Skin epidermis (tissue), 12 donors: ENCODE results near the gene LAMA1.

Experiments used
- H3K27ac ChIP-seq, 21 experiments: fragments of 200-600 bp; sonication (generic) in 11 of 21; one replicate each; pipeline ENCODE4 v1.5.0; 2020; ENCODE audit warnings: mild to moderate bottlenecking in 3 of 21, inconsistent platforms in 2 of 21, moderate library complexity in 2 of 21
- H3K4me3 ChIP-seq, 7 experiments: fragments of 200-600 bp; sonication (generic) in 2 of 7; one replicate each; pipeline ENCODE4 v1.5.0; 2020; ENCODE audit warnings: inconsistent platforms in 2 of 7, mild to moderate bottlenecking in 2 of 7, moderate library complexity in 1 of 7

The LAMA1 gene

DNA sequence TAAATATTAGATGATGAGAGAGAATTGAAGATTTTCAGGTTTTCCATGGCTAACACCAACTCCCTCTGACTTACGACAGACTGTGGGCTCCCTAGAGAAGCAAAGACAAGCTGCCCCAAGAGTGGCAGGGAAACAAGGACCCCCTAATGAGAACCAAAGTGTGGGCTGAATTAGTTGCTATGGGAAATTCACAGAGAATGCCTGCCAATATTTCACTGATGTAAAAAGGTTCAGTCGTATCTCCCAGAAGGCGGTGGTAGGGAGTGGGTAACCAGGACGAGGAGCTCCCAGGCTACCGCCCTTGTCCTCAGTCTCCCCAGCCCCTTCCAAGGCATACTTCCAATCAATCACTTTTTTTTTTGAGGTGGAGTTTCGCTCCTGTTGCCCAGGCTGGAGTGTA, 113.6 kb downstream of the LAMA1 start:
- Histone ChIP-seq H3K27ac (no peak overlapping the region), H3K4me3 (no peak overlapping the region)

GRCh38 chr18:7002107-7002506, 115.5 kb downstream of the LAMA1 start:
- Histone ChIP-seq H3K4me3 (no peak overlapping the region), H3K27ac (no peak overlapping the region)

DNA sequence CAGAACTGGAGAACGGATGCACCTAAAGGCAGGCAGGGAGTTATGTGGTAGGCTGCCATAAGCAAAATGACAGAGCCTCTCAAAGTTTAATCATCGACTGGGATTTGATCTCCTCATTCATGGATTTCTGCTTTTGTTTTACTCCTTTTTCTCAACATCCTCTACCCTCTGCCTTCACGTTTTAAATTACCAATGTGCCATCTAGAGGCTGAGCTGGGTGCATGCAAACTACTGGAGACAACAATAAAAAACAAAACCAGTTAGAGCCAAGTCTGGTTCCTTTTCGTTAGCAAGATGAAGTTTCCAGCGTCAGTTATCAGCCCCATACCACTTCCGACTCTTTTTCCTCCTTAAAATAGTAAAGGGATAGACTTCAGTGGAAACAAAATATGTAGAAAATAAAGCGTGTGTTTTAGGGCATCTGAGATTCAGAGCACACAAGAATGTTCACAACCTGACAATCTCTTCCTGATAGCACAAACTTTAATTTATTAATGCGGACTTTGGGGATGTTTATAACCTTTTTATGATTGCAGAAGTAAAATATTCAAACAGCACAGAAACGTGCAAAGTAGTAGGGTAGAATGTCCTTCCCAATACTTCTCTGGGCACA, 117.0 kb downstream of the LAMA1 start:
- Histone ChIP-seq H3K4me3 (no peak overlapping the region), H3K27ac (no peak overlapping the region)

DNA sequence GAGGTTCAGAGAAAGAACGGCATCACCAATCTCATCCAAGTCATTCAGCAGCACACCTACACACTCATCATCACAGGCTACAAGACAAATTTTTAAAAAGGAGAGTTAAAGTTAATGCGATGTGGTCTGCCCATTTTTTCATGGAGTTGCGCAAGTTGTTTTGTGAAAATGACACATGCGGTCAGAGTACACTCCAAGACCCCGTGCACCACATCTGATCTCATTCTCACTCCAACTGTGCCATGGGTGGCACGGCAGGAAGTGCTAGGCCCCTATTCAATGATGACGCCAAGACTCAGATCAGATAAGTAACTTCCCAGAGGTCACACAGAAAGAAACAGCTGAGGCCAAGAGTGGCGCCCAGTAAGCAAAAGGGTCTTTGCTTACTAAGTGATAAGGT, 119.8 kb downstream of the LAMA1 start:
- Histone ChIP-seq H3K27ac (no peak overlapping the region), H3K4me3 (no peak overlapping the region)

GRCh38 chr18:6994771-6995430, 122.7 kb downstream of the LAMA1 start:
- Histone ChIP-seq H3K27ac (peak overlapping the region in 14 of 21 experiments; percentile 4 to 76 (median 52)), H3K4me3 (no peak overlapping the region)

DNA sequence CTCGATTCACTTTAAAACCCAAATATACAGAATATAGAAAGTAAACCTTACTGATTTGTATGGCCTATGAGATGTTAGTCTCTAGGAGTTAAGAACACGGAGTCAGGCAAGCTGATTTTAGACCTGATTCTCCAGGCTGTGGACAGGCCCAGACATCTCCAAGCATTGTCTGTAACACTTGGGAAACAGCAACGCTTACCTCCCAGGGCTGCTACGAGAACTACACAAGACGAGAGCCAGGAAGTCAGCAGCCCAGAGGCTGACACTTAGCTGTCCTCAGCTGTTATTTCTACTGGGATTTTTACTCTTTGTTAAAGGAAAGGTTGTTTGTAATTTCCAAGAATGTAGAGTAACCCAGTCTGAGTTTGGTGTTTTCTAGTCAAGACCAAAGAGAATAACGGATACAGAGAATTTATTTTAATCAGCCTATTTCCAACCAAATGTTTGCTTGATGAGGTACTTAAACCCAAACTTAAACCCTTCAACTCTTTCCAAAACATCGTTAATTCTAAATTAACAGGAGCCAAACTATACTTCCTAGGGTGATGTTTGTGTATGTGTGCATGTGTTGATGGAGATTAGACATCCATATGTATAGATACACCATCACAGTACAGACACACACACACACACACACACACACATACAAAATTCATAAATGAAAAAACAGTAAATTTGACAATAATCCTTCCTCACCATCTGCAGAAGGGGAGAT, 123.4 kb downstream of the LAMA1 start:
- Histone ChIP-seq H3K4me3 (no peak overlapping the region), H3K27ac (peak overlapping the region in 17 of 21 experiments; percentile 5 to 76 (median 48))

- Histone ChIP-seq H3K4me3 (no peak overlapping the region), H3K27ac (peak overlapping the region in 1 of 21 experiments; percentile 76)
Observed at GRCh38 chr18:6992761-6993160, 124.8 kb downstream of the LAMA1 start.

DNA sequence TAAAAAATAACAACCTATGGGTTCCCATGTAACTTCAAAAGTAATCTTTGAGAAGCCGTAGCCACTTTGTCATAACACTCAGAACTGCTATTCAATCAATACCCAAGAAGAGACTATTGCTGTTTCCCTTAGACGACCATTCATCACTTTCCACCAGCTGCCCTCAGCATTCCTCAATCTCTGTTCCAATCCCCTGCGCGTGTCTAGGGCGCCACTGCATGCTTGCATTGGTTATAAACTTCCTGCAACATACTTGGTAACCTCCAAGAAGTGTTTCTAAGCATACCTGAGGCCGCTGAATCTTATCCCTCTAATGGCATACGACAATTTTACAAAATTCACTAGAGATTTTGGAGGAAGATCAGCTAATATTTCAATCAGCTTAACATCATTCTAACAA, 134.2 kb downstream of the LAMA1 start:
- Histone ChIP-seq H3K27ac (no peak overlapping the region), H3K4me3 (no peak overlapping the region)

DNA sequence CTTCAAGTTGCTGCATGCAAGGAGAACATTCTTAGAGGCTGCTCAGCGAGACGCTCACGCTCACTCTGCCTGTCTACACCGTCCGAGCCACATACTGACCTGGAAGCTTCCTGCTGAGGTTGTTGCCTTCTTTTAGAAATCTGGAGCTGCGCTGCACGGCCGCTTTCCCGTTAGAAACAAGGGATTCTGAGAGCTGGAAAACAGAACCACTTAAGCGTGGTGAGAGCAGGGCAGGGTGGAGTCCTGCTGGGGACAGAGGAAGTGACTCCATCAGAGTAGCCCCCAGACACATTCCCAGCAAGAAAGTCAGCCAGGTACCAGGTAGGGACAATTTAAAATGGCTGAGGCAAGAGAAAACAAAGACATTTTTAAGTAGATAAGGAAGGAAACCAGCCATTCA, 135.2 kb downstream of the LAMA1 start:
- no peak overlapping the region for H3K27ac ChIP-seq
- no peak overlapping the region for H3K4me3 ChIP-seq

GRCh38 chr18:6980363-6980762, 137.2 kb downstream of the LAMA1 start:
- H3K4me3 ChIP-seq: no peak overlapping the region

GRCh38 chr18:6979954-6980353, 137.6 kb downstream of the LAMA1 start:
- no peak overlapping the region for H3K27ac ChIP-seq
- no peak overlapping the region for H3K4me3 ChIP-seq

More at GRCh38 chr18:6980363-6980762, 137.2 kb downstream of the LAMA1 start:
- H3K27ac ChIP-seq: no peak overlapping the region

- no peak overlapping the region for H3K4me3 ChIP-seq
- no peak overlapping the region for H3K27ac ChIP-seq
Observed at GRCh38 chr18:6976935-6977334, 140.7 kb downstream of the LAMA1 start.

- no peak overlapping the region for H3K4me3 ChIP-seq
- H3K27ac ChIP-seq: no peak overlapping the region
Observed at GRCh38 chr18:6975084-6975483, 142.5 kb downstream of the LAMA1 start.

- H3K27ac ChIP-seq: no peak overlapping the region
- no peak overlapping the region for H3K4me3 ChIP-seq
Observed at GRCh38 chr18:6971823-6972478, 145.6 kb downstream of the LAMA1 start.

- Histone ChIP-seq H3K27ac (no peak overlapping the region), H3K4me3 (no peak overlapping the region)
Observed at GRCh38 chr18:6963452-6964097, 154.0 kb downstream of the LAMA1 start.

DNA sequence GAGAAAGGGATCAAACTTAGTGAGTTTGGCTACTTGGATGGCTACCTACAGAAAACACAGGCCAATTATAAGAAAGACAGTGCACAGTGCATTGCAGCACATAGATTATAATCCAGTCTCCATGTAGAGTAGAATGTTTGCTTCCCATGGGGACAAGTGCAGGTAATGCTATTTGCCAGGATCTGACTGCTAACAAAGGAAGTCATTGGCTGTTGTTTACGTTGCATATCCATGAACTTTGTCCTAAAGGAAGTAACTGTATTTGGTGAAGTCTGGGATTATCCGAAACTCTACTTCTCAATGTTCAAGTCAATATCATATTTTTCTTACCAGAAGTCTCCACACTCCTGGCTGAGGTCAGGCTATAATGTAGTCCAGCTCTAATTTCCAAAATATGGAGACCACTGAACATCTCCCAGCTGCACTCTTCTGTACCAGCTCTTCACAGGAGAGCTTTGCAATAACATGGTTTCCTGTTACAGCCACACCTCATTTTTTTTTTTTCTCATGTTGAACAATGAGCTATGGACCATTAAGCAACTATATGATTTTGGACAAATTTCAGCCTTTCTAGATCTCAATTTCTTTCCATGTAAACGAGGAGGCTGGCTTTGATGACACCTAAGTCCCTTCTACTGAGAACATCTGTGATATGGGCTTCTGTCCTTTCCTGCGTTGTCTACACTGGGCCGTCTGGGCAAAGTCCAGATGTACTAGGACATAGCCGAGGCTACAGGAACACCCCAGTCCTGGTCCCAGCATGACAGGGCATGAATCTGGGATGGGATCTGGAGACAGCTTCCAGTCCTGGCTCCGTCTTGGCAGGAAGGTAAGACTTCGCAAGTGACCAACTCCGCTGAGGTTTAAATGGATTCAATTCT, 154.8 kb downstream of the LAMA1 start:
- no peak overlapping the region for H3K4me3 ChIP-seq

DNA sequence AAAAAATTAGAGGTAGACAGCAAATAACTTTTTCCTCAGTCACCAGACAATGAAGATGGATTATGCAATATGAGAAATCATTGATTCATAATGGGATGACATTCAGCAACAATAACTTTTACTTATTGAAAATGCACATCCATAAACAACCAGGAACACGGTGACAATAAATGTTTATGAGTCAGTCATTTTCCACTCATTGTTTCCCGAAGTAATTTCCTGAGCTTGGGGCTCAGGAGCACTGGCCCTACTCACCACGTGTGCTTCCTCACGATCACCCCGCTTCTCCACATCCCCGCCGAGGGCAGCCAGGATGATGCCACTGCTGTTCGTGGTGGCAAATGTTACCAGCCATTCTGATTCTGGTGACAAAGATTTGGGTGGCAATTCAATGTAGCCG, 156.3 kb downstream of the LAMA1 start:
- no peak overlapping the region for H3K4me3 ChIP-seq
- no peak overlapping the region for H3K27ac ChIP-seq

More for the DNA sequence above, 154.8 kb downstream of the LAMA1 start:
- no peak overlapping the region for H3K27ac ChIP-seq

DNA sequence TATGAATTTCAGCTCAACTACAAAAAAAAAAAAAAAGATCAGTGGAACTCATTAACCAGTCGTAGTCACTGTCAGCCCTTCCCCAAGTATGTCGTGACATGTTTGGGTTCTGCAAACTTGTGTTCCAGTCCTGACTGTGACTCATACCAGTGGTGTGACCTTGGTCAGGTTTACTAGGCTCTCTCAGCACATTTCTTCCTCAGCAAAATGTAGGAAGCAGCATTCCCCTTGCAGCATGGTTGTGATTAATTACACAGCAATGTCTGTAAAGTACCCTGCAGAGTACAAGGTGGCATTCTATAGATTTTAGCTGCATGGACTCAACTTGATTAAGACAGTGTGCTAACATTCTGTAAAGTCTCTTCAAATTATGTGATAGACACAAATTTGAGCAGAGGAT, 156.9 kb downstream of the LAMA1 start:
- no peak overlapping the region for H3K27ac ChIP-seq
- no peak overlapping the region for H3K4me3 ChIP-seq

DNA sequence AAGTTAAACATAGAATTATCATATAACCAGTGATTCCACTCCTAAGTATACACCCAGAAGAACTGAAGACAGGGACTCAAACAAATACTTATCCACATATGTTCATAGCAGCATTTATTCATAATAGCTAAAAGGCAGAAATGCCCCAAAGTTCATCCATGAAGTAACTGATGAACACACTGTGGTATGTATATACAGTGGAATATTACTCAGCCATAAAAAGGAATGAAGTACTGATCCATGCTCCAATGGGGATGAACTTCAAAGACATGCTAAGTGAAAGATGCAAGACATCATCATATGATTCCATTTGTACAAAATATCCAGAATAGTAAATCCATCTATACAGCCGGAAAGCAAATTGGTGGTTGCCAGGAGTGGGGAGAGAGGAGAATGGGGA, 157.5 kb downstream of the LAMA1 start:
- Histone ChIP-seq H3K4me3 (no peak overlapping the region), H3K27ac (no peak overlapping the region)
